ENCODE data around the gene UNC79. TPM values are rescaled to one million over a fixed set of nuclear protein-coding genes. Genes with fewer than 3 reads are reported as not detected.

The UNC79 gene
- total RNA-seq, 2 experiments from 2014 or later, result not detected

DNA sequence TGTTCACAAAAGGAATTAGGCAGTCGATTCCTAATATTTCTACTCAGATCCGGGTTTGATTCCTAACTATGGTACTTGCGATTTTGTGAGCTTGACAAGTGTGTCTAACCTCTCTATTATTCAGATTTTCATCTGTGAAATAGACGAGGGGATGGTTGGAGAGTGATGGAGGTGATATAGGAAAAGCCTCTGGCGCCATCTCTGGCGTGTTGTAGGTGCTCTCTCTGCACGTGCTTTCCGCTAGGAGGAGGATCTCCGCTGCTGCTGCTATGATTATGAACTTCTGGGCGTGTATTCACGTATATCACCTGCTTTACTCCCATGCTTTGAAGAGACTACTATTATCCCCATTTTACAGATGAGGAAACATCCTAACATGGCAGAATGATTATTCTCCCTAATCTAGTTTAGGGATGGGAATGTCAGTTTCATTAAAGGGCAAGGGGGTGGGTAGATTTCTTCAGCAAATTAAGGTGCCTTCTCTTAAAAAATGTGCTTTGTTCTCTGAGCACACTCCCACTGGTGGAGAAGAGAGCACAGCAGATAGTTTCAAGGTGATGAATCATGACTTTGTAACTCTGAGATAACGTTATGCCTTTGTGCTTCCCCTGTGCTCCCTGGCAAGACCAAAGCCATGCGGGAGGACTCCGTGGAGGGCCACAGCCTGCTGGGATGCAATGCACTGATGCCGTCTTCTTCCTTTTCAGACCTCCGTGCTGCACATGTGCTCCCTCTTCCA lies 260.5 kb downstream of the UNC79 start:
- POLR2A ChIA-PET, result no interaction called here
- Mint-ChIP-seq H3K36me3 (ENCODE audit: low read depth) (no peaks in the 10 kb centered on the region), H3K4me3 (no peak overlapping the region), H3K4me1 (no peaks in the 10 kb centered on the region), H3K27ac (no peak overlapping the region), H3K9me3 (no peaks in the 10 kb centered on the region), H3K27me3 (peaks cover 13% of the 10 kb centered on the region)
- no peak for DNase-seq
- CTCF ChIA-PET, result no interaction called here

DNA sequence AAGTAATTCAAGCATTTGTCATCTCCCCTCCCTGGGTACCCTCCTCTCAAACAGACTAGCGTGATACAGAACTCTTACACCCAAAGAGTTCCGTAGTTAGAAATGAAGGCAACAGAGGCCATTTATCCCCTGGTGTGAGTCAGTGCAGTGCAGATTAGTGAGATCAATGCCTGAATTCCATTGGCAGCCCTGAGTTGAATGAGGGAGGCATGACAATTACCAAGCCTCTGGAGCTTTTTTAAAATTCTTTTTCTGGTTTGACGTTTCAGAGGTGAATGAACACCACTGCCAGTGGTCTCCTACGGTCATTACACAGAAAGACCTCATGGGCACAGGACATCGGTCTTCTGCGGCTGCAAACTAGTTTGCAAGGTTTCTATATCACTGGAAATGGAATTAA lies 263.2 kb downstream of the UNC79 start:
- Mint-ChIP-seq H3K27me3 (peaks cover 7% of the 10 kb centered on the region), H3K36me3 (ENCODE audit: low read depth) (no peaks in the 10 kb centered on the region), H3K4me1 (no peaks in the 10 kb centered on the region), H3K27ac (no peak overlapping the region), H3K9me3 (peaks cover 3% of the 10 kb centered on the region), H3K4me3 (no peak overlapping the region)
- DNase-seq, result no peak
- CTCF ChIA-PET, result no interaction called here
- POLR2A ChIA-PET, result no interaction called here

DNA sequence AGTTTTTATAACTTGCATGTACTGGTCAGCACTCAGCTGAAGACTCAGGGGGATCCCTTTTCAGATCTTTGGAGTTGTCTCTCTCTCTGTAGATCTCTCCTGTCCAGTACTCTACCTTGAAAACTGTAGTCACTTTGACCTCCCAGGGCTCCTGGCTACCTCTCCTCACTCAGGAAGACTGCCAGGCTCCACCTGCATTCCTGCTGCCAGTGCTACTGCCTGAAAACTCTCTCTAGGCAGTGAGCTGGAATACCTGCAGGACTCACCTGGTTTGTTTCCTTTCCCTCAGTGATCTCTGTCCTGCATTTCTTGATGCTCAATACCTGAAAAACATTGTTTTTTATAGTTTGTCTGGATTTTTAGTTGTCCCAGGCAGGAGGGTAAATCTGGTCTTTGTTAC lies 270.2 kb downstream of the UNC79 start:
- Mint-ChIP-seq H3K4me3 (no peak overlapping the region), H3K27me3 (peaks cover 14% of the 10 kb centered on the region), H3K9me3 (peaks cover 10% of the 10 kb centered on the region), H3K36me3 (ENCODE audit: low read depth) (no peaks in the 10 kb centered on the region), H3K4me1 (no peaks in the 10 kb centered on the region), H3K27ac (no peak overlapping the region)
- CTCF ChIA-PET, result no interaction called here
- no peak for DNase-seq
- POLR2A ChIA-PET, result no interaction called here

DNA sequence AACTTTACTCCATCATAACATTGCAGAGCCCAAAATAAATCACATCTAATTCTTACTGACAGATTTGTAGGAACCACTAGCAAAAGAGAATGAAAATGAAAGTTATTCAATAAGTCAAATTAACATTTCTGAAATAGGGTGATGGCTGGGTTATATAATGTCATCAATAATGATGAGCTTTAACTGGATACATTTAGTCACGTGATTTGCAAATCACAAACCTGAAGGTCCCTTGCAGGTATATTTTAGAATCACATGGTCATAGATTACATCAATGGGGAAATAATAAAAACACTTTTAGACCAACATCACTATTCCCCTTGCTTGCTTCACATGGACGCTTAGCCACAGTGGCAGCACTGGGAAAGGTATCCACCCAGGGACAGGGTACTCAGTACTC lies 270.8 kb downstream of the UNC79 start:
- ChIA-PET POLR2A (no interaction called here), CTCF (no interaction called here)
- peaks cover 10% of the 10 kb centered on the region for H3K9me3 Mint-ChIP-seq

DNA sequence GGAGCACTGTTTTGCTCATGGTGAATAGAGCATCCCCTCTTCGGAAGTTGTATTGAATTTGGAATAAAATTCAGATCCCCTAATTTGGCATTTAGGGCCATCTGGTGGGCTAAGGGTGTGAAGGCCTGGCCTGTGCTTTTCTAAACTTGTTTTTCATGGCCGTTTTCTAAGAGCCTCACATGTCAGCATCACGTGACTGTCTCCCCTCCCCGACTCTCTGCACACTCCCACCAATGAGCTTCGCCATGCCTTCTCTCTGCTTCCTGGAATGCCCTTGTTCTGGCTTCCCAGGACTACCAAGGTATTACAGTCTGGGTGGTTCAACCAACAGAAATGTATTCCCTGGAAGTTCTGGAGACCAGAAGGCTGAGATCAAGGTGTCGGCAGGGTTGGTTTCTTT lies 272.2 kb downstream of the UNC79 start:
- H3K4me3 Mint-ChIP-seq, result no peak overlapping the region
- H3K27me3 Mint-ChIP-seq, result peaks cover 13% of the 10 kb centered on the region
- H3K4me1 Mint-ChIP-seq, result no peaks in the 10 kb centered on the region
- no peak for DNase-seq
- no peak overlapping the region for H3K27ac Mint-ChIP-seq
- CTCF ChIA-PET, result no interaction called here
- POLR2A ChIA-PET, result no interaction called here
- H3K36me3 Mint-ChIP-seq (ENCODE audit: low read depth), result no peaks in the 10 kb centered on the region
- H3K9me3 Mint-ChIP-seq, result peaks cover 9% of the 10 kb centered on the region

More for the DNA sequence above, 270.8 kb downstream of the UNC79 start:
- Mint-ChIP-seq H3K4me3 (no peak overlapping the region), H3K36me3 (ENCODE audit: low read depth) (no peaks in the 10 kb centered on the region), H3K27ac (no peak overlapping the region), H3K27me3 (peaks cover 14% of the 10 kb centered on the region), H3K4me1 (no peaks in the 10 kb centered on the region)
- no peak for DNase-seq

DNA sequence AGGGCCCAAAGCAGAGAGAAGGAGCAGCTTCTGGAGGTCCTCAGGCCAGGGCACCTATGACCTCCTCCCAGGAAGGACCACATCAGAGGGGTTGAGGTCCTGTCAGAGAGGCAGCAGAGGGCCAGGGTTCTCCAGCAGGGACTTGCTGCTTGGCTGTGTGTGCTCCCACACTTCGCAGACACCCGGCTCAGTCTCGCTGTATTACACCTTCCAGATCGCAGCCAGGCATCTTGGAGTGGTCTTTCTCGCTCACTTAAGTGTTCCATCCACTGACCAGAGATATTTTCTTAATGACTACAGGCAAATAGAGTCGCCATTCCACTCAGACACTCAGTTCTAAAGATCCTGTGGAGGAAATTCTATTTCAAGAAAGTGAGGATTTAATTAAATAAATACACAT lies 273.2 kb downstream of the UNC79 start:
- Mint-ChIP-seq H3K4me3 (no peak overlapping the region), H3K27ac (no peak overlapping the region)
- CTCF ChIA-PET, result no interaction called here

DNA sequence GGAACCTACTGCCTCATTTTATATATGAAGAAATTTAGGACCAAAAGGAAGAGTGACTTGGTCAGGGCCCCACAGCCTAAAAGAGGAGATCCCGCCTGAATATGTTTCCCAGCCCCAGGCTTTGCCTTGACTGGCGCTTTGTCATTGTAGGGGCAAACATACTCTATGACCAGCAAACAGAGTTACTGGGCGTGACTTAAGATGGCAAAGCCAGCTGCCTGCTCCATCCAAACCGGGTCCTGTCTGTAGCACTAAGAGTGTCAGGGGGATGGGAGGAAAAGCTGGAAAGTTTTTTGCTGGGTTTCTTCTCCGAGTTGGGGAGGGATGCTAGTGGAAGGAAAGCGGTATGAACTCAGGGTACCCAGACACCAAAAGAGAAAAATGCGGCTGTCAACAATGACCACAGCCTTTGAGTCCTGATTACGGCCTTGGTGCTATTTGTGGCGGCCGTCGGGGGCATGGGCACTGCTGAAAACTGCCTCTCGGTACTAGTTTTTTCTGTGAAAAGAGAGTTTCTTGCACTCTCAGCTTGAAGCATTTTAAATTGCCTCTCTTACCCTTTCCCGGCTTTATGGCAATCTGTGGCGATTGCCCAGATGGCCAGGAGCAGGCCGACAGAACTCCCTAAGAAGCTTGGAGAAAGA lies 274.9 kb downstream of the UNC79 start:
- Mint-ChIP-seq H3K4me1 (no peaks in the 10 kb centered on the region), H3K27ac (no peak overlapping the region), H3K27me3 (peaks cover 4% of the 10 kb centered on the region), H3K4me3 (no peak overlapping the region), H3K36me3 (ENCODE audit: low read depth) (no peaks in the 10 kb centered on the region), H3K9me3 (no peaks in the 10 kb centered on the region)
- POLR2A ChIA-PET, result no interaction called here
- CTCF ChIA-PET, result interaction anchor here (0.6 to 1.0 kb wide), 3 partner anchors 24 to 258 kb away, joined by 3 to 5 read pairs (median 3); no protein-coding TSS in a partner anchor
- no peak for DNase-seq

More for the DNA sequence above, 273.2 kb downstream of the UNC79 start:
- no peak for DNase-seq
- Mint-ChIP-seq H3K27me3 (peaks cover 14% of the 10 kb centered on the region), H3K4me1 (no peaks in the 10 kb centered on the region), H3K36me3 (ENCODE audit: low read depth) (no peaks in the 10 kb centered on the region), H3K9me3 (peaks cover 7% of the 10 kb centered on the region)
- POLR2A ChIA-PET, result no interaction called here

DNA sequence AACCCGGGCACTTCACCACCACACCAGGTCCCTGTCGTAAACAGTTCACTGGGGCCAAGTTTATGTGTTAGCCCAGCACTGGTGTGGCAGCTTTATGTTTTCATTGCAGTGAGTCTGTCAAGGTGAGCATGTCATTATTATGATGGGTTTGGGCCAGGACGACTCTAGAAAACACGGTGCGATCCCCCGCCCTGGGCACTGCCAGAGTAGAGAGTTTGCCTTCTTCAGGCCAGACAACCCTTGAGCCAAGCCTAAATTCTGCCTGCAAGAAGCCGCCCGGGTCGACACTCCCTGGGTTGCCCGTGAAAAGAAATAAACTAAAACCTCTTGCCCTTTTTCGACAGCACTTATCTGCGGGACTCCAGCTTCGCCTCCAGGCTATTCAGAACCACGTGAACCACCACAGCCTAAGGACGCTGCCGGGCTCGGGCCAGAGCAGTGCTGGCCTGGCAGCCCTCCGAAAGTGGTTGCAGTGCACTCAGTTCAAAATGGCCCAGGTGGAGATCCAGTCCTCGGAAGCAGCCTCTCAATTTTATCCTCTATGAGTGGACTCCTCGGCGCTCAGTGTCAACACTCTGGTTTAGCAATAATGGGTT lies 275.7 kb downstream of the UNC79 start:
- CTCF ChIA-PET, result no interaction called here
- no peaks in the 10 kb centered on the region for H3K4me1 Mint-ChIP-seq
- H3K4me3 Mint-ChIP-seq, result no peak overlapping the region
- H3K27ac Mint-ChIP-seq, result no peak overlapping the region
- no peaks in the 10 kb centered on the region for H3K9me3 Mint-ChIP-seq
- H3K36me3 Mint-ChIP-seq (ENCODE audit: low read depth), result no peaks in the 10 kb centered on the region
- H3K27me3 Mint-ChIP-seq, result peaks cover 4% of the 10 kb centered on the region
- POLR2A ChIA-PET, result no interaction called here
- DNase-seq, result no peak

DNA sequence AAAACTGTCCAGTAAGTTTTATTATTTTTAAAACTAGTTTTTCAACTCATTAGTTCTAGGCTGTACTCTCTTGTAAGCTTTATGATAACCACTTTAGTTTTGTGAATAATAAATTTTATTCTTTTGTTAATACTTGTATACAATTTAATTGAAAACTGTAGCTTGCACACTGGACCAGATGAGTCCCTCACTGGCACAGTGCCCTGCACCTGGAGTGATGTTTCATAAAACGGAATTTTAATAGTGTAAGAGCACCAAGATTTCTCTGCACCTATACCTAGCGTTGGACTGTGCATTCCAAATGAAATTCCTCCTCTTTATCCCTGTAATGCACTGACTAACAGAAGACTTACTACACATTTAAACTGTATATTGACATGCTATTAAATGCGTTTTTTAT lies 276.7 kb downstream of the UNC79 start:
- Mint-ChIP-seq H3K4me1 (no peaks in the 10 kb centered on the region), H3K9me3 (no peaks in the 10 kb centered on the region), H3K36me3 (ENCODE audit: low read depth) (no peaks in the 10 kb centered on the region), H3K4me3 (no peak overlapping the region), H3K27ac (no peak overlapping the region), H3K27me3 (peaks cover 4% of the 10 kb centered on the region)
- DNase-seq, result no peak
- ChIA-PET CTCF (no interaction called here), POLR2A (interaction anchor here (0.7 kb wide), 1 partner anchor 188 kb away, joined by 5 read pairs; no protein-coding TSS in a partner anchor)

DNA sequence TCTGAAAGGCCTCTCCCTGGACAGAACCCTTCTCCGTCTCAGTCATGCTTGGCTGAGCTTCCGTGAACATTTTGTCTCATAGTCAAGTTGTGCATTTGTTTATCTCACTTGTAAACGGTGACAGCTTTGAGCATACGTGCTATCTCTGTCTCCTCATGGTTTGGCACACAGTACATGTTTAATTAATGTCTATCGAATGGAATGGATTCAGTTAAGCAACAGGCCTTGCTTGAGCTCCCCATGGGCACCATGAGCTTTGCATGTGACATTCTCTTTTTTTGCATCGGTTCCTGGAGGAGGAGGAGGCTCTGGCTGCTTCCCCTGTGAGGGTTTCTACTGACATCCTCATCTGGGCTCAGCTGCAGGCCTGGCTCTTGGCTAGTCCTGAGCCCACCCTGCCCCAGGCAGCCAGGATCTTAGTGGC lies 277.6 kb downstream of the UNC79 start:
- Mint-ChIP-seq H3K27me3 (peaks cover 4% of the 10 kb centered on the region), H3K4me1 (no peaks in the 10 kb centered on the region), H3K27ac (no peak overlapping the region), H3K36me3 (ENCODE audit: low read depth) (no peaks in the 10 kb centered on the region), H3K4me3 (no peak overlapping the region), H3K9me3 (no peaks in the 10 kb centered on the region)
- ChIA-PET POLR2A (no interaction called here), CTCF (no interaction called here)
- DNase-seq, result no peak

DNA sequence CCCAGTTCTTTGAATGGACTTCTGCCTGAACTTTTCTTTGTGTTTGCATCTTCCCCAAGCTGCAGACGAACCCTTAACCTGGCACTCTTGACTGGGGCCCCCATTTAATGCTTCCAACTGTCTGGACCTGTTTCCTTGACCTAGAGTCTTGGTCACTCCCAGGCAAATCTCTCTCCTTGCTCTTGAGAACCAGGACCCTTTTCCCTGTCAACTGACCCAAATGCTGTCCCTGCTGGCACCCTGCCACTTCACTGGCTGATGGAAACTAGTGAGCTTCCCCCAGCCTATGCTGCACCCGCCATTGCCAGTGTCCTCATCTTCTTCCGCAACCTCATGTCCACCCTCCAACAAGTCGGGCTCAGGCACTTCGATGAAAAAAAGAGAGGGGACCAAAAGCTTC lies 278.1 kb downstream of the UNC79 start:
- Mint-ChIP-seq H3K27ac (no peak overlapping the region), H3K4me3 (no peak overlapping the region), H3K9me3 (no peaks in the 10 kb centered on the region), H3K36me3 (ENCODE audit: low read depth) (no peaks in the 10 kb centered on the region), H3K27me3 (peaks cover 4% of the 10 kb centered on the region), H3K4me1 (no peaks in the 10 kb centered on the region)
- no peak for DNase-seq
- CTCF ChIA-PET, result no interaction called here
- POLR2A ChIA-PET, result no interaction called here

DNA sequence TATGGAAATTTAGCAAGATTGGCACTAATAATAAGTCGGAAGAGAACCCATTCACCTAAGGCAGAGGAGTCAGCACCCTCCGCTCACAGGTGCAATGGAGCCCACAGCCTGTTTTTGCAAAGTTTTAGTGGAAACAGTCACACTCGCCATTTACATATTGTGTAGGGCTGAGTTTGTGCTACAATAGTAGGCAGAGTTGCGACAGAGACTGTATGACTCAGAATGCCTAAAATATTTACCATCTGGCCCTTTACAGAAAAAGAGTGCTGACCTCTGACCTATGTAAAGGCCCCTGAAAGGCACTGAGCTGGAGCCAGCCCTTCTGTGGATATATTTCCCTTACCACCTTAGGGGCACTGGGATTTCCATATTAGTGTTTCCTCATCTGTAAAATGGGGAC lies 278.5 kb downstream of the UNC79 start:
- Mint-ChIP-seq H3K27ac (no peak overlapping the region), H3K9me3 (no peaks in the 10 kb centered on the region), H3K4me1 (no peaks in the 10 kb centered on the region), H3K27me3 (peaks cover 4% of the 10 kb centered on the region), H3K4me3 (no peak overlapping the region), H3K36me3 (ENCODE audit: low read depth) (no peaks in the 10 kb centered on the region)
- no peak for DNase-seq
- ChIA-PET CTCF (no interaction called here), POLR2A (no interaction called here)

DNA sequence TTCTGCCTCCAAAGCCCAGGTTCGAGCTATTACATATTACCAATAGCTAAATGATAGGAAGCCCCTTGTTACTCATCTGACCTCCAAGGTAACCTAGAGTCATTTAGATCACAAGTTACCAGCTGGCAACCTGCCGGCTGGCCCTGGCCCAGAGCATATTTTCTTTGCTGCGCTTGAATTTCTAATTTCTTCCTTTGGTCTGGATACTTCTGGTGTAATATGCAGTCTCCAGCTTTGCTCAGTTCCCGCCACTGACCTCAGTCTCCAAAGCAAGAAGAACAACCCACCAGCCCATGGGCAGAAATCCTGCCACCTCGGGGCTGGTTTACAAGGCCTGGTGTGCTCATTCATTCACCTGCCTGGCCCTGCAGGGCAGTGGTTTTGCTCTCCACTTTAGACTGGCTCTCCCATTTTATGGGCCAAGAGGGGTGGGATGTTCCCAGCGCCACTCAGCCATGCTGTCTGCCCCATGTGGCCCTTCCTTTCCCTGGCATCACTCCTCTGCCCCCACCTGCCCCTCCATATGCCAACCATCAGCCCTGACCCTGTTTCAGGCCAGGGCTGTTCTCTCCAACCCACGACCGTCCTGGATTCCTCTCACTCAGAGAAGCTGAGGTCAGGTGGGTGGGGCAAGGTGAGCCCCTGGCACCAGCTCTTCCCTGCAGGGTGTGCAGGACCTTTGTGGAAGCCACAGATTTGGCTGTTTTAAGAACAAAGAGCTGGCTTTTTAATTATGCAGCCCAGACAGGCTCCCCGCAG lies 281.5 kb downstream of the UNC79 start:
- CTCF ChIA-PET, result interaction anchor here (1.0 kb wide), 1 partner anchor 30 kb away, joined by 3 read pairs; no protein-coding TSS in a partner anchor
- POLR2A ChIA-PET, result no interaction called here
- no peaks in the 10 kb centered on the region for H3K36me3 Mint-ChIP-seq (ENCODE audit: low read depth)
- no peaks in the 10 kb centered on the region for H3K9me3 Mint-ChIP-seq
- DNase-seq, result no peak
- H3K27me3 Mint-ChIP-seq, result peaks cover 4% of the 10 kb centered on the region
- no peak overlapping the region for H3K27ac Mint-ChIP-seq
- no peaks in the 10 kb centered on the region for H3K4me1 Mint-ChIP-seq
- H3K4me3 Mint-ChIP-seq, result no peak overlapping the region

All from activated CD4-positive, alpha-beta T cell treated with anti-CD3 and anti-CD28 coated beads, Interleukin-2, amount 10 ng/mL, durations not matched to agents 7 days and 5 days (primary cell).